ENCODE results near the gene LARP4.

DNA sequence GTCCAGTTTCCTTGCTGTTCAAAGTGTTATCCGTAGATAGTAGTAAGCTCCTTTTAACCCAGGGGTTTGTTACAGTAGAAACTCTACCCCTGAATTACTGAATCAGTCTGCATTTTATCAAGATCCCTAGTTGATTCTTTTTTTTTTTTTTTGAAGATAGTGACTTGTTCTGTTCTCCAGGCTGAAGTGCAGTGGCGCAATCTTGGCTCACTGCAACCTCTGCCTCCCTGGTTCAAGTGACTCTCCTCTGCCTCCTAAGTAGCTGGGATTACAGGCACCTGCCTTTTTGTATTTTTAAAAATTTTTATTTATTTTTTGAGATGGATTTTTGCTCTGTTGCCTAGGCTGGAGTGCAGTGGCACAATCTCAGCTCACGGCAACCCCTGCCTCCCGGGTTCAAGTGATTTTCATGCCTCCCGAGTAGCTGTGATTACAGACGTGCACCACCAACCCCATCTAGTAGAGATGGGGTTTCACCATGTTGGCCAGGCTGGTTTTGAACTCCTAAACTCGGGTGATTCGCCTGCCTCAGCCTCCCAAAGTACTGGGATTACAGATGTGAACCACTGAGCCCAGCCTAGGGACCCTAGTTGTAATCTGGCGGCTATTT is 10.5 kb downstream of the LARP4 start:
- TF ChIP-seq NCOR1 (IDR thresholded peaks at IDR 0.05) (no peak), NR1H2 (CRISPR knock-in tag; IDR thresholded peaks at IDR 0.05) (no peak), DDX20 (tag; IDR thresholded peaks at IDR 0.05; ENCODE audit: low read depth) (no peak), JUN (IDR thresholded peaks at IDR 0.05; ENCODE audit: borderline replicate concordance, low read depth, low read length) (no peak), JUN (CRISPR knock-in tag; IDR thresholded peaks at IDR 0.05; ENCODE audit: borderline replicate concordance) (no peak), CTCF (IDR thresholded peaks at IDR 0.05 in 2 of 3, conservative IDR thresholded peaks at IDR 0.05 in 1 of 3; ENCODE audit: insufficient read depth in 2 of 3, low read depth in 1 of 3, low read length in 3 of 3) (no peak), CCNT2 (IDR thresholded peaks at IDR 0.05; ENCODE audit: borderline replicate concordance, extremely low read depth, insufficient read length, low read depth, low read length) (no peak), ZNF121 (CRISPR knock-in tag; conservative IDR thresholded peaks at IDR 0.05) (no peak)
- TF ChIP-seq, protein P1, sequence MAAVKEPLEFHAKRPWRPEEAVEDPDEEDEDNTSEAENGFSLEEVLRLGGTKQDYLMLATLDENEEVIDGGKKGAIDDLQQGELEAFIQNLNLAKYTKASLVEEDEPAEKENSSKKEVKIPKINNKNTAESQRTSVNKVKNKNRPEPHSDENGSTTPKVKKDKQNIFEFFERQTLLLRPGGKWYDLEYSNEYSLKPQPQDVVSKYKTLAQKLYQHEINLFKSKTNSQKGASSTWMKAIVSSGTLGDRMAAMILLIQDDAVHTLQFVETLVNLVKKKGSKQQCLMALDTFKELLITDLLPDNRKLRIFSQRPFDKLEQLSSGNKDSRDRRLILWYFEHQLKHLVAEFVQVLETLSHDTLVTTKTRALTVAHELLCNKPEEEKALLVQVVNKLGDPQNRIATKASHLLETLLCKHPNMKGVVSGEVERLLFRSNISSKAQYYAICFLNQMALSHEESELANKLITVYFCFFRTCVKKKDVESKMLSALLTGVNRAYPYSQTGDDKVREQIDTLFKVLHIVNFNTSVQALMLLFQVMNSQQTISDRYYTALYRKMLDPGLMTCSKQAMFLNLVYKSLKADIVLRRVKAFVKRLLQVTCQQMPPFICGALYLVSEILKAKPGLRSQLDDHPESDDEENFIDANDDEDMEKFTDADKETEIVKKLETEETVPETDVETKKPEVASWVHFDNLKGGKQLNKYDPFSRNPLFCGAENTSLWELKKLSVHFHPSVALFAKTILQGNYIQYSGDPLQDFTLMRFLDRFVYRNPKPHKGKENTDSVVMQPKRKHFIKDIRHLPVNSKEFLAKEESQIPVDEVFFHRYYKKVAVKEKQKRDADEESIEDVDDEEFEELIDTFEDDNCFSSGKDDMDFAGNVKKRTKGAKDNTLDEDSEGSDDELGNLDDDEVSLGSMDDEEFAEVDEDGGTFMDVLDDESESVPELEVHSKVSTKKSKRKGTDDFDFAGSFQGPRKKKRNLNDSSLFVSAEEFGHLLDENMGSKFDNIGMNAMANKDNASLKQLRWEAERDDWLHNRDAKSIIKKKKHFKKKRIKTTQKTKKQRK (IDR thresholded peaks at IDR 0.05; ENCODE audit: borderline replicate concordance, low read depth, low read length): no peak
- TF ChIP-seq, protein P2, sequence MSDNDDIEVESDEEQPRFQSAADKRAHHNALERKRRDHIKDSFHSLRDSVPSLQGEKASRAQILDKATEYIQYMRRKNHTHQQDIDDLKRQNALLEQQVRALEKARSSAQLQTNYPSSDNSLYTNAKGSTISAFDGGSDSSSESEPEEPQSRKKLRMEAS (CRISPR knock-in tag; IDR thresholded peaks at IDR 0.05): no peak
